GM18511 (cell line): ENCODE data around the gene DAP3.
"Not testable (repeated sequence)": the region's sequence is repeated elsewhere in the genome, so short reads cannot be mapped to it uniquely, and the experiment has no call there.

Source experiments
- ATAC-seq: cut with Tn5 transposase; IDR thresholded peaks from one replicate; pipeline ENCODE4 v1.9.1; 2021; ENCODE audit warnings: mild to moderate bottlenecking, moderate library complexity; ENCODE audit not compliant: unreplicated experiment

The DAP3 gene

DNA sequence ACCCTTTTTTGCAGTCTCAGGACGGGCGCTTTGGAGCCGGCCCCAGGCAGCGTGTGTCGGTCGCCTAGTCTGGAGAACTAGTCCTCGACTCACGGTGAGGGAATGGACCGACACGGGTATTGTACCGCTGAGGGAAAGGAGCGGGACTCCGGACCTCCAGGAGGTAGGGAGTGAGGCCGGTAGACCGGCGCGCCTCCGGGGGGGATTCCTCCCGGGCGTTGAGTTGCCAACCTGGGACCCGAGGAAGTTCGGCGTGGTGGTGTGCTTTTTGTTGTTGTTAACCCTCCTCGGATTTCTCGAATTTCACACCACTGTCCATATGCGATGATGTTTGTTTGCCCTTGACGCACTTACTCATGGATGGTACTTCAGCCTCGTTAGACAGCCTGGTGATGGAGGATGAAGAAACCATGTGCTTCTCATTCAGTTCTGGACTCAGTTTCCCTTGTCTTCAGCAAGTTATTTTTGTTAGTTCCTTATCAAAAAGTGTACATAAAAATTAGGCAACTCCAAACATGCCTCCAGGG, at the start of gene DAP3:
Gene DAP3, plus strand, starts transcription at position 11 of the 527 bp plus-strand sequence. CDS start 20,689 bp downstream, outside the sequence.
- not testable (repeated sequence) for ATAC-seq

DNA sequence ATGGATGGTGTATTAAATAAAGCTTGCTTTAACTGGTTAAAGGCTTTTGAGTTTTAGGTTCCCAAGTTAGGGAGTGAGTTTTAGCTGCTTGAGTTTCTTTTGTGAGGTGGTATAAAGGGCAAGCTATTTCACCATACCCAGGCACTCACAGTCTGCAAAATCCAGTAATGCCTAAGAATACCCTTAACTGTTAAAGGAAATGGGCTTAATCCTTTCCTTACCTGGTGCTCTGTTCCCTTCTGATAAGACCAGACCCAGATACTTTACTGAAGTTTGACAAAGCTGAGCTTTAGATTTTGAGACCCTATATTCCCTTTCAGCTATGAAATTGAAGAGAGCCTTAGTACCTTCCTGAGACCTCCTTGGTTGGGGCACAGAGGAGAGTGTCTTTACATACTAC, 48.5 kb upstream of the DAP3 start:
- no peak for ATAC-seq

DNA sequence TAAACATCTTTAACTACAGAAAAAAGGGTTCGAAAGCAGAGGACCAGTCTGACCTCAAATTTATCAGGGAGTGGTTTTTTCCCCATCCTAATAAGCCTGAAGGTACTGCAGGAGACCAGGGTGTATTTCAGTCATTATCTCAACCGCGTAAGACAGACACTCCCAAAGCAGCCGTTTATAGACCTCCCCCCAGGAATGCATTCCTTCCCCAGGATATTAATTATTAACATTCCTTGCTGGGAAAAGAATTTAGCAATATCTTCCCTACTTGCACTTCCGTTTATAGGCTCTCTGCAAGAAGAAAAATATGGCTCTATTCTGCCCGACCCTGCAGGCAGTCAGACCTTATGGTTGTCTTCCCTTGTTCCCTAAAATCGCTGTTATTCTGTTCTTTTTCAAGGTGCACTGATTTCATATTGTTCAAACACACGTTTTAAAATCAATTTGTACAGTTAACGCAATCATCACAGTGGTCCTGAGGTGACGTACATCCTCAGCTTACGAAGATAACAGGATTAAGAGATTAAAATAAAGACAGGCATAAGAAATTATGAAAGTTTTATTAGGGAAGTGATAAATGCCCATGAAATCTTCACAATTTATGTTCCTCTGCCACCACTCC, 46.2 kb upstream of the DAP3 start:
- ATAC-seq: not testable (repeated sequence)

DNA sequence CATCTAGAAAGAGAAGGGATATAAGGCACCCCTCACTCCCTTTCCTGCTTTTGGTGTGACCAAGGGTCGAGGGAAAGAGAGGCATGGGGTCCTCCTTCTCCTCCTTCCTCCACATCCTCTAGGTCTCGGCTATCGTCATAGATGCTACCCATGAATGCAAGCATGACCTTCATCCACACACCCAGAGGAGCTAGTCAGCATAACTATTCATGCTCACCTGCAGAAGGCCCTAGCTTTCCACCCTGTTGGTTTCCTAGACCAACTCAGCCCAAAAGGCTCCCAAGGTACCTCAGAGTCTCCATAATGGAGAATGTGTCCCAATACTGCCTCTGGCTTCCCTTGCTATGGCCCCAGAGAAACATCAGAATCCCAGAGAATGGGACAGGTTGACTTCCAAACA, 45.7 kb upstream of the DAP3 start:
- no peak for ATAC-seq

DNA sequence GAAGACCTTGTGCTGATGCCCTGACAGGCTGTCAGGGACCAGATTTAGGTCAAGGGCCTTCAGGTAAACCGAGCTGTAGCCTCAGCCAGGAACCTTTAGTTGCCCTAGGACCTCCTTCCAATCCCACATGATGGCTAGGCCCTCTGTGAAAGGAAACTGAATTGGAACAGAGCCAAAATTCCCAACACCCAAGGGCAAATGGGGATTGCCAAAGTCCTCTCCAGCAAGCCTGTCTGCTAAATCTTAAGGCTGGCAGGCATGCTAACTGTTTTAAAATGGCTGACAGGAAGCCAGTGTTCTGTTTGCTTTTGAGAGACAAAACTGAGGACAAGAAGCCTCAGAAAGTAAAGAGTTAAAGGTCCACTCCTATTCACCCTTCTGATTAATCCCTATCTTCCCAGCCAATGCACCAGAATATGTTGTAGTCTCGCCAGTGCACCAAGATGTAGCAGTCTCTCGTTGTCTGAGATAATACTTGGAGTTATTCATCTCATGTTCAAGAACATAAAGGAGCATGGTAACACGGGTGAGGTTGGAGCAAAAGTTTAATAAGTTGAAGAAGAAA, 43.8 kb upstream of the DAP3 start:
- no peak for ATAC-seq

DNA sequence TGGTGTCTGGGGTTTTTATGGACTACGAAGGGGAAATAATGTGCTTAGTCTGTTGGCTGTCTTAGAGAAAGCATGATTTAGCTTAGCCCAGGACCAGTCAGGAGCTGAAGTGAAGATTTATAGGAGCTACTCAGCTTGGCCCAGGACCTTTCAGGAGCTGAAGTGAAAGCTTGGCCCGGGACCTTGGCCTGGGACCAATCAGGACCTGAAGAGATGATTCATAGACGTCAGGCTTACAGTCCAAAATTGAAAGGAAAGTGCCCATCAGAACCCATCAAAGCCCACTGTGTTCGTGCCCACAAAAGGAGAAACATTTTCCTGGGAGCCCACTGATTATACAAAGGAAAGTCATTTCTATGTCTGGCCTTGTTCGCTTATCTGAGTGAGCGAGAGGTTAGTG, 43.2 kb upstream of the DAP3 start:
- ATAC-seq: no peak

DNA sequence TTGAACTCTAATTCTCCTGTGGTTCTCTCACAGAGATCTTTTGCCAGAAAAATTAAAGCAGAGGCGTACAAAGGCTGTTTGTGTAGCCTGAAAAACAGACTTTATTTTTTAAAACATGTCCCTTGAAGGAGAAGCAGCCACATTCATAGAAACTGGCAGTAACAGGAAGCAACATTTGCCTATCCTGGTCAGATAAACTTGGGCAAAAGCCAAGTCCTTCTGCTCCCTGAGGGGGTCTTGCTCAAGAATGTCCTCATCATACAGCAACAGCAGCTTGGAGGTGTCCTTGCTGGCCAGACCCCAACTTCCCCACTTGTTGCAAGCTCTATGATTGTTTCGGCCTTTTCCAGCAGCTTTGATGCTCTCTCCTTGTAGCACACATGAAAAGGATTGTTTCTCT, 42.6 kb upstream of the DAP3 start:
- no peak for ATAC-seq

DNA sequence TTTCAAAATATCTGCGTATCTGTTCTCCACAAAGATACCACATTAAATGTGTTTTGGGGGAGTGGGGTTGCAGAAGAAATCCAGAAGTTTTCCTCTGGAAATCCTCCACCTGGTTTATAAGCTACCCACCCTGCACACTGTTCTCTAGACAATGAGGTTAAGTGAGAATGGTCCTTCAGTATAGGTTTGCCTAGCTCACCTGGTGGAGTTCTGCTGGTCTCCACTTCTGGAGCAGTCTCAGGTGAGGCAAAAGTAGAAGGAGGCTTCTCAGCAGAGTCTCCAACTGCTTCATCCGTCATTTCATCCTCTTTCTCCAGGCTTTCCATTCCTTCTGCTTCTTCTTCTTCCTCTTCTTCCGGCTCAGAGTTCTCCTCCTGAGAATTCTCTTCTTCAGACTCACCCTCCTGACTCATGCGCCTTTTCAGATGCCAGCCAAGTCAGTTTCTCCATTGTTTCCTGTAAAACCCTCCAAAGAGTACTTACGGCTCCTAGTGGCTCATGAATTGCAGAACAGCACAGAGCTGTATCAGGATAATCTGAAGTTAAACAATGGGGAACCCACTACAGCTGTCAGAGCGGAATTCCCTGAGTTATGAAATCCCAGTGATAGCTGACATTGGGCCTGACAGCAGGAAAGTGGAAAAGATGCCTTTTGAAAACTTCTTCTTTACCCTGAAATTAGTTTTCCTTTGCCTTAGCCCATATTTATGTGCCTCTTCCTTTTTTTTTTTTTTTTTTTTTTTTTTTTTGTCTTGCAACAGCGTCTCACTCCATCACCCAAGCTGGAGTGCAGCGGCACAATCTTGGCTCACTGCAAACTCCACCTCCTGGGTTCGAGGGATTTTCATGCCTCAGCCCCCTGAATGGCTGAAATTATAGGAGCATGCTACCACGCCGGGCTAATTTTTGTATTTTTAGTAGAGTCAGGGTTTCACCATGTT, 40.4 kb upstream of the DAP3 start:
- no peak for ATAC-seq

DNA sequence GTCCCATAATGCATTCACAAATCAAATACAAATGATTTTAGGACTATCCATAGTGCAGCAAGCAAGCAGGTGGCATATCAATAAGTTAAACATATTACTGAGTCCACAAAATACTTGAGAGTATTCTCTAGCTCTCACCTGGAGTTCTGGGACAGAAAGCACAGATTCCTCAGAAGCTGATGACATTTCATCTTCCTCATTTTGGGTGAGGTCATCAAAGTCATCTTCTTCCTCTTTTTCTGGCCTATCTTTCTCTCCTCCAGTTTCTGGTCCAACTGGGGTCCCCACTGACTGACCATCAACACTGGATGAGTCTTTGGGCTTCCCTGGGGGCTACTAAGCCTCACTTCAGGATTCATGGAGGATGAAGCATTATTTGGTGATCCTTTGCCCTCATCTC, 39.2 kb upstream of the DAP3 start:
- ATAC-seq: no peak

DNA sequence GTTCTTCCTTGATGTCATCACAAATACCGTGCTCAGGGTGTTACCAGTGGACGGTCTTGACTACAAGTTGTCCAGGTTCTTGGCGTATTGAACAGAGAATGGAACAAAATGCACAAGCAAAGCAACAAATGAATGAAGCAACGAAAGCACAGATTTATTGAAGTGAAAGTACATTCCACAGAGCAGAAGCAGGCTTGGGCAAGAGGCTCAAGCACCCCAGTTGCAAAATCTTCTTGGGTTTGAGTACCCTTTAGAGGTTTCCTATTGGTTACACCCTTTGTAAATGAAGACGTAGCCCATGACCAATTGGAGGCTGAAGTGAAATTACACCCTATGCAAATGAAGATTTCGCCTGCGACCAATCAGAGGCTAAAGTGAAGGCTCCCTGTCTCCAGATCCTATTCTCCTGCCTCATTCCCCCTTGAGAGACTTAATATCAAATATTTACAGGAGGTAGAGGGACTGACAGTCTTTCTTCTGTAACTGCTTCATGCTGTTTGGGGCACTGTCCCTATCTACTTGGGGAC, 38.6 kb upstream of the DAP3 start:
- ATAC-seq: no peak

DNA sequence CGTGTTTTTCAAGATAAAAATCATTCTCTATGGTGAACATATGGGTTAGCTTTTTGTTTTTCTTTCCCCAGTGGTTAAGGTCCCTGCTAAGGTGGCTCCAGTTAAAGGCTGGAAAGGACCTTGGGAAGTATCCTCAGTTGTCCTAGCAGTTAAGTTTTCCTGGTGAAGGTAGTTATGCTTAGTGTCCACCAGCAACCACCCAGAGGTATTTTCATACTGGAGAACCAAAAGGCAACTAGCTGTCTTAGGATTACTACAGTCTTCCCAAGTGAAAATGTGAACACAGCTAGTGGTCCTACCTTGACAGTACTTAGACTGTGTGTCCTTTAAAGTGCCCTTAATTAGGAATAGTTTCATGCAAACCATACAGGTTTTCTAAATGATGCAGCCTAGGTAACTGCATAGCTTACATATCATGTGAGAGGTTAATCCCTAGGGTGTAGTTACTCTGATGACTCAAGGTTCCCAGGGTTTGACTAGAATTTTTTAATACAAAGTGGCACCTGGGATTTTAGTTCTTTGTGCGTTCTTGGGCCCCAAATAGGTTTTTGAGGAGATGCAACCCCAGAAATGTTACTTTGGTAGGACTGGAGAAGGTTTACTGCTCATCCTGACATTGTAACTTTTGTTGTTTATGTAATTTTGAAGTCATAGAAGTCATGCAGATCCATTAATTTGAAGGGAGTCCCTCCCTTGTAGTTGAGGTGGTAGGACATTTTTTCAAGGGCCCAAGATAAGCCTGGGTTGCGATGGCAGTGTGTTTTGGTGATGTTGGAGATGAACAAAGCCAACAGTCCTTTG, 36.8 kb upstream of the DAP3 start:
- no peak for ATAC-seq

DNA sequence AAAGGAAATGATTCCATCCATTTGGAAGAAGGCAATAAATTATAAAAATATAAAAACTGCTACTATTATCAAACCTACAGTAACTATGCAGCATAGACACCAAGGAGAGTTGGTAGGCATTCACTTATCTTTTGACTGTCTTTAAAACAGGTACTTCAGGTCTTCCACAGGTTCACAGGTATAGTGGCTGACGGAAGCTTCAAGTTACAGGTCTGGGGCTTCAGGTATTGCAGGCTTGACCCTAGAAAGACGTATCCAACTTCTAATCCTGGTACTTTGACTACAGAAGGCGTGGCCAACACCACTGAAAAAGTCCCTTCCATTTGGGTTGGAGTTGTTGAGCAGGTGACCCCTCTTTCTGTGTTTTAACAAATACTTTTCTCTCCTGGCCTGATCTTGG, 35.9 kb upstream of the DAP3 start:
- ATAC-seq: no peak

DNA sequence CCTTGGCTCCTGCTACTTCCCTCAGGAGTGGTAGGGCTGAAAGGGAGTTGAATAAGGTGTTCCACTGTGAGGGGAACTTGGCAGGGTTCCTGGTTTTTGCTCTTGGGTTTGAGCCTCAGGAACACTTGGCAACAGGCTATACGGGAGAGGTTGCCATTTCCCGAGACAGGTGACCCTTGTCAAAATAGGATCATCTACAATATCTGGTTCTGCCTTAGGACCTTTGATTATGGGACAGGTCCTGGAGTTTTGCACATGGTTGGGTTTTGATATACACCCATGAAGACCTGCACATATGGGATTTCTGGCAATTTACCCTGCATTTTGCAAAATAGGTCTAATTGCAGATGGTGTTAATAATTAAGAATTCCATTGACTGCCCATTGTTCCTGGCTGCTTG, 31.4 kb upstream of the DAP3 start:
- no peak for ATAC-seq

DNA sequence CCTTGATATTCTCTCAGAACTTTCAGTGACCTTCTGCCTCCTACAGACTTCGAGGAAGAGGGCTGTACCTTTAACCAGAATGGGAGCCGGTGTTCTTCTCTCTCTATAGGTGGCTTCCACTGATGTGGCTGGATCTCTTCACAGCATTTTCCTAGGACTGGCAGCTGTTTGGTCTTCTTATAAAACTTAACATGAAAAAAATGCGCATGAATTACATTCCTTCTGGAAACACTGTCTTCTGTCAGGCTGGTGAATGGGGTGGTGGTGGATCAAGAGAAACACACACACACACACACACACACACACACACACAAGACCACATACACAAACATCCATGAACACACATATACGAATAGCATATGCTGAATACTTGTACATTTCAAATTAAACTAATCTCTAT, 27.7 kb upstream of the DAP3 start:
- not testable (repeated sequence) for ATAC-seq

DNA sequence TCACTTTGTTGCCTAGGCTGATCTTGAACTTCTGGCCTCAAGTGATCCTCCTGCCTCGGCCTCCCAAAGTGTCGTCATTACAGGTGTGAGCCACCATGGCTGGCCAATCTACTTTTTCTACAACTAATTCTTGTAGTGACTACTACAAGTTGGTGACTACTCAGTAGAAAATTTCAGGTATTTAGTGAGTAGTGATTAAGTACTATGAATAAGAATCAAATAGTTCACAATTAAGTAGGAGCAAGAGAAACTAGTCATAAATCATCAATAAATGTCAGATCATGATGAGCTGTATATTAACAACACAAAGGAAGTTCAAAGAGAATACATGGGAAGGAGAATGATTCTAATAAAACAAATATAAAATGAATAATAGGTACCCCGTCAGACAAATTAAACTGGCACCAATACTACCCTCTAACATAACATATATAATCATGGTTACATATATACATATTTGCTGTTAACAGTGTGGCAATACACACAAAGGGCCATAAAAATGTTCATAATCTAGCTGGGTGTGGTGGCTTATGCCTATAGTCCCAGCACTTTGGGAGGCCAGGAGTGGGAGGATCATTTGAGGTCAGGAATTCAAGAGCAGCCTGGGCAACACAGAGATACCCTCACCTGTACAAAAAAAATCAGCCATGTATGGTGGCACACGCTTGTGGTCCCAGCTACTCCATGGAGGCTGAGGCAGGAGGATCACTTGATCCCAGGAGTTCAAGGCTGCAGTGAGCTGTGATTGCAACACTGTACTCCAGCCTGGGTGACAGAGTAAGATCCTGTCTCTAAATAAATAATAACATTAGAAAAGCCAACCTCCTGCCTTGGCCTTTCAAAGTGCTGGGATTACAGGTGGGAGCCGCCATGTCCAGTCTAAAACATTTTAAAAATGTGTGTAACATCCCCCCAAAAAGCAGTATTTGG, 19.4 kb upstream of the DAP3 start:
- no peak for ATAC-seq

DNA sequence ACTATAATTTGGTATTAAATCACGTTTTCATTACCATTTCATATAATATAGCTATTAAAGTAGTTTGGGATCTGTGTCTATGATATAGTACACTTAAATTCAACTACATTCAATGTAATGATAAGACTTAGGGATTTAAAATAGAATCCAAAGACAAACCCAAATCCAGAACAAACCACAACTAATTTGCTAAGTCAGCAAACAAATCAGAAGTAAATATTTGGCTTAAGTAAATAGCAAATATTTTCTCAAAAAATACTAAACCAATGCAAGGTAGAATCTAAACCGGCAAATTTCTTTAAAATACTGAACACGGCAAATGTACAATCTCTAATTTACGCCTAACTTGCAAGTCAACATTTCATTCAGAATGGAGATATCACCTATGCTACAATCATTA, 17.1 kb upstream of the DAP3 start:
- ATAC-seq: no peak

DNA sequence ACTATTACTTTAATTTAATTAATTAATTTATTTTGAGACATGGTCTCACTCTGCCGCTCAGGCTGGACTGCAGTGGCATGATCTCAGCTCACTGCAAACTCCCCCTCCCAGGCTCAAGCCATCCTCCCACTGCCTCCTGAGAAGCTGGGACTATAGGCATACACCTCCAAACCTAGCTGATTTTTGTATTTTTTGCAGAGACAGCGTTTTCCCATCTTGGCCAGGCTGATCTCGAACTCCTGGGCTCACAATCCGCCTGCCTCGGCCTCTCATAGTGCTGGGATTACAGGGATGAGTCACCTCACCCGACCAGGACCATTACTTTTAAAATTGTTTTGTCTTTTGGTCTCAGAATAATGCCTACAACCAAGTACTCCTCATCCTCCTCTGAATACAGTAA, 15.9 kb upstream of the DAP3 start:
- no peak for ATAC-seq

DNA sequence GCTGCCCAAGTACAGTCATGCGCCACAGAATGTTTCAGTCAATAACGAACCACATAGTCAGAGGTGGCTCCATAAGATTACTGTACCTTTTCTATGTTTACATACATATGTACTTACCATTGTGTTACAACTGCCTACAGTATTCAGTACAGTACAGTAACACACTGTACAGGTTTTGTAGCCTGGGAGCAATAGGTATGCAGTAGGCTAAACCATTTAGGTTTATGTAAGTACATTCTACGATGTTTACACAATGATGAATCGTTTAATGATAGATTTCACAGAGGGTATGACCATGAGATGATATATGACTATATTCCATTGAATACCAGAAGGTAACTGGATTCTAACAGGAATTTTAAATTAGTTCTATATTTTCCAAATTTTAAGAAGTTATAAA, 10.9 kb upstream of the DAP3 start:
- no peak for ATAC-seq

DNA sequence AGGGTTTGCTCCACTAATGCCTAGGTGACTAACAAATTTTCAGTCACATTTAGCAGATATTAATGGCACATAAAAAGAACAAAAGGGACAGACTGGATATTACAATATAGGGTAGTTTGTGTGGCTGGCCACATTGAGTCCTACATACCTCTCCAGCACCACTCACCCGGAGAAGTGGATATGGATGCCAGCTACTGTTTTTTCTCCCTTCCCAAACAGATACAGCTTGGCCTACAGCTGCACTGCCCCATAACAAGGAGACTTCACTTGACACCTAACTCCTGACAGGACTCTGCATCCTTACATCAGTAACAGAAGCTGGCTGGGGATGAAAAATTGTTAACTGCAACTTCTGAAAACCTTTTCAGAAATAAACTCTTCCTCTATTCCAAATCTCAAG, 9.9 kb upstream of the DAP3 start:
- ATAC-seq: not testable (repeated sequence)

DNA sequence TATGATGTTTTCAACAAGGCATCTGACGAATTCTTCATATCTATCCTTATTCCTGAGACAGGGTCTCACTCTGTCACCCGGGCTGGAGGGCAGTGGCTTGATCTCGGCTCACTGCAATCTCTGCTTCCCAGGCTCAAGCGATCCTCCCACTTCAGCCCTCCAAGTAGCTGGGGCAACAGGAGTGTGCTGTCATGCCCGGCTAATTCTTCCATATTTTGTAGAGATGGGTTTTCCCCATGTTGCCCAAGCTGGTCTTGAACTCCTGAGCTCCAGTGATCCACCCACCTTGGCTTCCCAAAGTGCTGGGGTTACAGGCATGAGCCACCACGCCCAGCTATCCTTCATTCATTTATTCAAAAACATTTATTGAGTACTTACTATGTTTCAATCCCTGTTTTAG, 8.4 kb upstream of the DAP3 start:
- no peak for ATAC-seq
